ENCODE data around the gene TRABD2B. TPM values are rescaled to one million over a fixed set of nuclear protein-coding genes. Genes with fewer than 3 reads are reported as not detected.

TRABD2B gene
- total and polyA plus RNA-seq, 4 donors = 0.28 to 2.6 (median 1.3) TPM

DNA sequence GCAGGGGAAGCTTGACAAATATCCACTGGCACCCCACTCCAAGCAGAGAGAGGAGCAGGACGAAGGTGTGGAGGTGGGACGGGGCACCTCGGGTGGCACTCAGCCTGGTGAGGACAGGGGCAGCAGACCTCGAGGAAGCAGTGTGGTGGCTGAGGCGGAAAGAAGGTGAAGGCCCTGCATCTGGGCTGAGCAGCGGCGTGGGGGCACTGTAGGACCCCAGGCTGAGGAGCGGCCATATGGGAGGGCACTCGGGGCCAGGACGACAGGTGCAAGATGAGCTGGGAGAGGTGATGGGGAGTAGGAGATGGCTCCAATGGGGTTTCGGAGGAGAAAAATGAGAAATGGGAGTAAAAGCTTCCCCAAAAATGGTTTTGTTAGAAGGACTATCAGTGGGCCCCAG lies 224.9 kb downstream of the TRABD2B start:
- H3K27ac ChIP-seq (ENCODE audit: low read depth in 1 of 2, low read length in 2 of 2) = no peak overlapping the region
- H3K36me3 ChIP-seq (ENCODE audit: control insufficient read depth in 4 of 4, insufficient read depth in 3 of 4, low read depth in 1 of 4, low read length in 3 of 4) = no peaks in the 10 kb centered on the region
- H3K9ac ChIP-seq (ENCODE audit: low read depth in 1 of 2, low read length in 2 of 2) = no peak overlapping the region
- H3K4me3 ChIP-seq (ENCODE audit: low read depth in 1 of 3, low read length in 3 of 3) = no peak overlapping the region
- no peaks in the 10 kb centered on the region for H3K9me3 ChIP-seq (ENCODE audit: control insufficient read depth in 4 of 4, low read length in 3 of 4)
- H3K27me3 ChIP-seq (ENCODE audit: control insufficient read depth in 4 of 4, insufficient read depth in 4 of 4, low read length in 3 of 4) = no peaks in the 10 kb centered on the region
- no peak for DNase-seq (ENCODE audit: low spot score)
- 95% methylated on average over 11 of the region's 11 CpGs for WGBS
- no peak for TF ChIP-seq GABPA (IDR thresholded peaks at IDR 0.05 in 1 of 2, conservative IDR thresholded peaks at IDR 0.05 in 1 of 2)
- TF ChIP-seq JUND (IDR thresholded peaks at IDR 0.05) = no peak
- no peak for TF ChIP-seq CTCF (IDR thresholded peaks at IDR 0.05; ENCODE audit: low read depth, low read length, missing input control)
- TF ChIP-seq NR2F2 (IDR thresholded peaks at IDR 0.05) = no peak
- no peak for TF ChIP-seq EGR1 (IDR thresholded peaks at IDR 0.05; ENCODE audit: low read depth in 2 of 2)
- TF ChIP-seq FOXA2 (IDR thresholded peaks at IDR 0.05) = no peak
- TF ChIP-seq REST (IDR thresholded peaks at IDR 0.05) = no peak
- TF ChIP-seq FOXA1 (IDR thresholded peaks at IDR 0.05) = no peak
- no peak for TF ChIP-seq HNF4G (IDR thresholded peaks at IDR 0.05)
- TF ChIP-seq, protein P1, sequence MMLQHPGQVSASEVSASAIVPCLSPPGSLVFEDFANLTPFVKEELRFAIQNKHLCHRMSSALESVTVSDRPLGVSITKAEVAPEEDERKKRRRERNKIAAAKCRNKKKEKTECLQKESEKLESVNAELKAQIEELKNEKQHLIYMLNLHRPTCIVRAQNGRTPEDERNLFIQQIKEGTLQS (IDR thresholded peaks at IDR 0.05) = no peak
- no peak for TF ChIP-seq ZBTB33 (IDR thresholded peaks at IDR 0.05)
- TF ChIP-seq RAD21 (IDR thresholded peaks at IDR 0.05) = no peak
- no peak for TF ChIP-seq RXRA (IDR thresholded peaks at IDR 0.05)
- TF ChIP-seq SP1 (IDR thresholded peaks at IDR 0.05) = no peak
- TF ChIP-seq TAF1 (conservative IDR thresholded peaks at IDR 0.05) = no peak
- TF ChIP-seq YY1 (IDR thresholded peaks at IDR 0.05) = no peak
- TF ChIP-seq HNF4A (conservative IDR thresholded peaks at IDR 0.05) = no peak
- TF ChIP-seq MAX (IDR thresholded peaks at IDR 0.05) = no peak
- peaks cover 0 to 20% (median 17%) of the 10 kb centered on the region in 4 donors for H3K4me1 ChIP-seq (ENCODE audit: control insufficient read depth in 4 of 4, insufficient read depth in 4 of 4, low read length in 3 of 4)
